NCI-H2107 treated with DMSO at 0.1 percent for 48 hours (cell line): ENCODE results near the gene ACOXL.
"Not testable (repeated sequence)": the region's sequence is repeated elsewhere in the genome, so short reads cannot be mapped to it uniquely, and the experiment has no call there.

ENCODE experiments used
- DNase-seq: peaks from one replicate; lab custom pipeline; 2025; ENCODE audit not compliant: unreplicated experiment; lab: John Stamatoyannopoulos, UW

ACOXL gene

GRCh38 chr2:111050701-111051376 lies 318.5 kb downstream of the ACOXL start:
- DNase-seq: no peak

- no peak for DNase-seq
These were observed 320.2 kb downstream of the ACOXL start for GRCh38 chr2:111052621-111053020.

- DNase-seq: no peak
These were observed 320.9 kb downstream of the ACOXL start for GRCh38 chr2:111053266-111053665.

- no peak for DNase-seq
These were observed 321.6 kb downstream of the ACOXL start for GRCh38 chr2:111053825-111054515.

- no peak for DNase-seq
These were observed 322.7 kb downstream of the ACOXL start for GRCh38 chr2:111054791-111055691.

- DNase-seq: peak; percentile 75
These were observed 323.4 kb downstream of the ACOXL start for GRCh38 chr2:111055735-111056134.

GRCh38 chr2:111057045-111057444 lies 324.7 kb downstream of the ACOXL start:
- no peak for DNase-seq

GRCh38 chr2:111057721-111058120 lies 325.3 kb downstream of the ACOXL start:
- DNase-seq: no peak

GRCh38 chr2:111058264-111058663 lies 325.9 kb downstream of the ACOXL start:
- DNase-seq: no peak

- no peak for DNase-seq
These were observed 328.8 kb downstream of the ACOXL start for GRCh38 chr2:111061191-111061590.

- DNase-seq: no peak
These were observed 330.0 kb downstream of the ACOXL start for GRCh38 chr2:111062417-111062816.

- DNase-seq: no peak
These were observed 333.8 kb downstream of the ACOXL start for GRCh38 chr2:111066062-111066593.

- peak; percentile 17 for DNase-seq
These were observed 336.2 kb downstream of the ACOXL start for GRCh38 chr2:111068435-111069058.

GRCh38 chr2:111069722-111070121 lies 337.3 kb downstream of the ACOXL start:
- no peak for DNase-seq

GRCh38 chr2:111071600-111072171 lies 339.3 kb downstream of the ACOXL start:
- peak; percentile 73 for DNase-seq

GRCh38 chr2:111072220-111072871 lies 340.0 kb downstream of the ACOXL start:
- no peak for DNase-seq

- DNase-seq: not testable (repeated sequence)
These were observed 350.3 kb downstream of the ACOXL start for GRCh38 chr2:111082659-111083058.

GRCh38 chr2:111091811-111092211 lies 359.4 kb downstream of the ACOXL start:
- DNase-seq: no peak

GRCh38 chr2:111094691-111095090 lies 362.3 kb downstream of the ACOXL start:
- DNase-seq: no peak

GRCh38 chr2:111095434-111095833 lies 363.1 kb downstream of the ACOXL start:
- DNase-seq: no peak
